Upper lobe of left lung (tissue), 6 donors: ENCODE data around the gene RCCD1. TPM values are rescaled to one million over a fixed set of nuclear protein-coding genes. Genes with fewer than 3 reads are reported as not detected.
"Not testable (repeated sequence)": the region's sequence is repeated elsewhere in the genome, so short reads cannot be mapped to it uniquely, and the experiment has no call there.

Experiments
- ATAC-seq, 2 donors: fragments of 200-7000 bp; cut with Tn5 transposase; one replicate each; pipeline ENCODE4 v1.9.1; 2022; ENCODE audit warnings: mild to moderate bottlenecking in 2 of 2, moderate library complexity in 2 of 2; ENCODE audit not compliant: low FRiP score in 2 of 2
- DNase-seq, 2 donors: peaks; one replicate each; pipeline ENCODE4 v3.0.0-alpha.2; 2019 to 2020
- H3K27ac ChIP-seq, 4 donors: fragments of 200-600 bp; sonication (generic); one replicate each; pipeline ENCODE4 v1.5.1; 2016 to 2019
- H3K27me3 ChIP-seq, 4 donors: fragments of 200-600 bp; sonication (generic); one replicate each; pipeline ENCODE4 v1.5.1; 2017 to 2019
- H3K36me3 ChIP-seq, 4 donors: fragments of 200-600 bp; sonication (generic); one replicate each; pipeline ENCODE4 v1.5.1; 2016 to 2019
- H3K4me1 ChIP-seq, 4 donors: fragments of 200-600 bp; sonication (generic); one replicate each; pipeline ENCODE4 v1.5.1; 2018 to 2019
- H3K4me3 ChIP-seq, 4 donors: fragments of 200-600 bp; sonication (generic); one replicate each; pipeline ENCODE4 v1.5.1; 2017 to 2019; ENCODE audit warnings: mild to moderate bottlenecking in 2 of 4, moderate library complexity in 1 of 4
- H3K9me3 ChIP-seq, 4 donors: fragments of 200-600 bp; sonication (generic); one replicate each; pipeline ENCODE4 v1.5.1; 2018 to 2019
- EP300 ChIP-seq, 4 donors: sonication (generic); formaldehyde crosslinking; IDR thresholded peaks; one replicate each; pipeline ENCODE4 v1.5.1; 2017; ENCODE audit warnings: antibody characterized with exemption in 4 of 4, control low read depth in 2 of 4
- POLR2A ChIP-seq, 4 donors: fragments of 450-650 bp; IDR thresholded peaks; one replicate each; pipeline ENCODE4 v1.5.1; 2016 to 2017; ENCODE audit warnings: antibody characterized with exemption in 4 of 4, mild to moderate bottlenecking in 2 of 4
- POLR2AphosphoS5 ChIP-seq, 2 donors: sonication (generic); formaldehyde crosslinking; IDR thresholded peaks; one replicate each; pipeline ENCODE4 v1.5.1; 2017; ENCODE audit warnings: antibody characterized with exemption in 2 of 2
- WGBS, 2 donors: methylation state at CpG; one replicate each; pipeline ENCODE4 v1.1.5; 2017 to 2018; 5-methylcytosine and 5-hydroxymethylcytosine counted together
- total RNA-seq, 6 donors: library from RNA; depleted of rRNA in 4 of 6; stranded (reverse); fragments of >200 nt in 4 of 6; gene quantifications; one replicate each; pipeline versions ENCODE4 v1.1.0 to v1.2.1, GENCODE V29; 2016 to 2021
- TF ChIP-seq, protein P1 (sequence below), 6 experiments: fragments of 450-650 bp in 4 of 6; fragments of 200-600 bp in 2 of 6; sonication (generic) in 2 of 6; IDR thresholded peaks; one replicate each; pipeline ENCODE4 v1.5.1; 2016 to 2019; ENCODE audit warnings: antibody characterized with exemption in 6 of 6
- donor health status: DM: no; HTN: no; CAD: no; lungs with moderate emphysema.
- donor health status: DM: no; HTN: yes; CAD: no; lungs with severe emphysema.

RCCD1 gene
- total RNA-seq, 6 donors from 2014 or later = 3.8 to 21.0 (median 9.4) TPM

DNA sequence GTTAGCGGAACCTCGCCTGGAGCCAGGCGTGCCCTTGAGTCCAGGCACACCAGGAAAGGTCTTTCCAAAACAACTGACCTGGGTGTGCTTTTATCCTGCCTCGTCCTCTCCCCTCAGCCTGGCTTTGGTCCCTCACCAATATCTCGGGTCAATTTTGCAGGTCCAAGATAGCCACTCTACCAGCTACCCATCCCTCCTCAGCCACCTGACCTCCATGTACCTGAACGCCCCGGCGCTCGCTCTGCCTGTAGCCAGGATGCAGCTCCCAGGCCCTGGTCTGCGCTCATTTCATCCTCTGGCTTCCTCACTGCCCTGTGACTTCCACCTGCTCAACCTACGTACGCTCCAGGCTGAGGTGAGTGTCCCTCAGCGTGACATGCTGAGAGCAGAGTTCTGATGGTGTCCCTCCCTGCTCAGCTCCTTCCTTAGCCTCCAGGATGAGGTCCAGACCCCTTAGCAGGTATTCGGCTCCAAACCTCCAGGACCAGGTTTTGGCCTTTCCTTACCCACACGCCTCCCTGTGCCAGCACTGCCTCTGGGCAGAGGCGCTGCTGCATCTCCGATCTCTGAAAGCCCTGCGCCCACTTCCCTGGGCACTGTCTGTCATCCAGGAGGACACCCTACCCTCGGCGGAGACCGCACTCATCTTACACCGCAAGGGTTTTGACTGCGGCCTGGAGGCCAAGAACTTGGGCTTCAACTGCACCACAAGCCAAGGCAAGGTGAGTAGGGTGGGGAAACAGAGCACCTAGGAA lies 36.5 kb upstream of the RCCD1 start:
- DNase-seq = no peak
- Histone ChIP-seq H3K4me3 (no peak overlapping the region), H3K4me1 (peaks cover 0 to 6% (median 0%) of the 10 kb centered on the region in 4 donors), H3K9me3 (no peaks in the 10 kb centered on the region), H3K27ac (no peak overlapping the region), H3K27me3 (no peaks in the 10 kb centered on the region), H3K36me3 (peaks cover 28 to 85% (median 77%) of the 10 kb centered on the region in 4 donors)
- no peak for TF ChIP-seq EP300 (IDR thresholded peaks at IDR 0.05)
- TF ChIP-seq POLR2A (IDR thresholded peaks at IDR 0.05) = no peak
- no peak for TF ChIP-seq POLR2AphosphoS5 (IDR thresholded peaks at IDR 0.05)
- TF ChIP-seq, protein P1, sequence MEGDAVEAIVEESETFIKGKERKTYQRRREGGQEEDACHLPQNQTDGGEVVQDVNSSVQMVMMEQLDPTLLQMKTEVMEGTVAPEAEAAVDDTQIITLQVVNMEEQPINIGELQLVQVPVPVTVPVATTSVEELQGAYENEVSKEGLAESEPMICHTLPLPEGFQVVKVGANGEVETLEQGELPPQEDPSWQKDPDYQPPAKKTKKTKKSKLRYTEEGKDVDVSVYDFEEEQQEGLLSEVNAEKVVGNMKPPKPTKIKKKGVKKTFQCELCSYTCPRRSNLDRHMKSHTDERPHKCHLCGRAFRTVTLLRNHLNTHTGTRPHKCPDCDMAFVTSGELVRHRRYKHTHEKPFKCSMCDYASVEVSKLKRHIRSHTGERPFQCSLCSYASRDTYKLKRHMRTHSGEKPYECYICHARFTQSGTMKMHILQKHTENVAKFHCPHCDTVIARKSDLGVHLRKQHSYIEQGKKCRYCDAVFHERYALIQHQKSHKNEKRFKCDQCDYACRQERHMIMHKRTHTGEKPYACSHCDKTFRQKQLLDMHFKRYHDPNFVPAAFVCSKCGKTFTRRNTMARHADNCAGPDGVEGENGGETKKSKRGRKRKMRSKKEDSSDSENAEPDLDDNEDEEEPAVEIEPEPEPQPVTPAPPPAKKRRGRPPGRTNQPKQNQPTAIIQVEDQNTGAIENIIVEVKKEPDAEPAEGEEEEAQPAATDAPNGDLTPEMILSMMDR (IDR thresholded peaks at IDR 0.05) = no peak
- ATAC-seq = no peak
- WGBS, 2 donors = 96 to 98% methylated on average over 19 to 23 of the region's 23 CpGs

- WGBS, 2 donors = 93 to 96% methylated on average over 6 of the region's 6 CpGs
- Histone ChIP-seq H3K4me3 (no peak overlapping the region), H3K9me3 (no peaks in the 10 kb centered on the region), H3K36me3 (peaks cover 23 to 79% (median 71%) of the 10 kb centered on the region in 4 donors), H3K27ac (no peak overlapping the region), H3K27me3 (no peaks in the 10 kb centered on the region), H3K4me1 (peaks cover 0 to 6% (median 0%) of the 10 kb centered on the region in 4 donors)
- DNase-seq (no peak), ATAC-seq (no peak)
- TF ChIP-seq EP300 (IDR thresholded peaks at IDR 0.05) (no peak), POLR2AphosphoS5 (IDR thresholded peaks at IDR 0.05) (no peak), POLR2A (IDR thresholded peaks at IDR 0.05) (no peak)
- TF ChIP-seq, protein P1 (IDR thresholded peaks at IDR 0.05) = no peak
Measured at GRCh38 chr15:90918835-90919234, 35.8 kb upstream of the RCCD1 start.

DNA sequence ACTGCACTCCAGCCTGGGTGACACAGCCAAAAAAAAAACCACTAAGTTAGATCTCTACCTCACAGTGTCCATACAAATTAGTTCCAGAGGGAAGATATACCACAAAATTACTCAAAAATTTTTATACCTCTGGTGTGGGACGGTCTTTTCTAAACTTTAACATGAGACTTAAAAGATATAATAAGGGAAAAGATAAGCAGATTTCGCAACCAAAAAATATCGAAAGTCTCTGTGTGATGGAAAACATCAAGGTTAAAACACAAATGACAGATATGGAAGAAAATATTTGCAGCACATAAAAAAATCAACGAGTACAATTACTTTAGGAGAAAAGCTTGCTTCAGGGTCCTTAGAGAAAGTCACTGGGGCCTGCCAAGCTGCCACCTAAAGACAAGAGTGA lies 32.8 kb upstream of the RCCD1 start:
- no peak for ATAC-seq
- H3K4me1 ChIP-seq = no peaks in the 10 kb centered on the region
- no peak overlapping the region for H3K27ac ChIP-seq
- H3K9me3 ChIP-seq = no peaks in the 10 kb centered on the region
- TF ChIP-seq EP300 (IDR thresholded peaks at IDR 0.05) = no peak
- TF ChIP-seq, protein P1 (IDR thresholded peaks at IDR 0.05) = no peak
- no peak for TF ChIP-seq POLR2A (IDR thresholded peaks at IDR 0.05)
- no peak for TF ChIP-seq POLR2AphosphoS5 (IDR thresholded peaks at IDR 0.05)
- H3K36me3 ChIP-seq = peaks cover 23 to 48% (median 43%) of the 10 kb centered on the region in 4 donors
- no peak for DNase-seq
- no peak overlapping the region for H3K4me3 ChIP-seq
- WGBS, 2 donors = 81 to 88% methylated on average over 4 of the region's 4 CpGs
- H3K27me3 ChIP-seq = no peaks in the 10 kb centered on the region

GRCh38 chr15:90922712-90923322 lies 31.9 kb upstream of the RCCD1 start:
- not testable (repeated sequence) for H3K9me3 ChIP-seq, DNase-seq, ATAC-seq, H3K4me3 ChIP-seq, H3K4me1 ChIP-seq, H3K27me3 ChIP-seq, H3K27ac ChIP-seq
- H3K36me3 ChIP-seq = peaks cover 23 to 39% (median 35%) of the 10 kb centered on the region in 4 donors
- WGBS, 2 donors = 90% methylated on average over 7 of the region's 7 CpGs

DNA sequence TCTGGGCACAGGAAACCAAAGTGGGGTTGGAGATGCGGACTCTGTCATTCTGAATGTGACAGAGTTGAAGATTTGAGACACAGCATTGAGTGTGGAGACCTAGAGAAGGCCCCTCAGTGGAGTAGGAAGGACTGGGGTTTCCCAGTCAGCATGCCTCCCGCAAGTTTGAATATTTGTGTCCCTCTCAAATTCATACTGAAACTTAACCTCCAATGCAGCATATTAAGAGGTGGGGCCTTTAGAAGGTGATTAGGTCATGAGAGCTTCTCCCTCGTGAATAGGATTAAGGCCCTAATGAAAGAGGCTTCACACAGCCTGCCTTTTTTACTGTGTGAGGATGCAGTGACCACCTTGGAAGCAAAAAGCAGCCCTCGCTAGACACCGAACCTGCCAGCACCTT lies 30.3 kb upstream of the RCCD1 start:
- H3K27ac ChIP-seq = no peak overlapping the region
- no peak for TF ChIP-seq POLR2A (IDR thresholded peaks at IDR 0.05)
- no peak for TF ChIP-seq POLR2AphosphoS5 (IDR thresholded peaks at IDR 0.05)
- TF ChIP-seq EP300 (IDR thresholded peaks at IDR 0.05) = no peak
- TF ChIP-seq, protein P1 (IDR thresholded peaks at IDR 0.05) = no peak
- H3K4me1 ChIP-seq = peaks cover 3 to 8% (median 6%) of the 10 kb centered on the region in 4 donors
- WGBS, 2 donors = 69 to 81% methylated on average over 5 of the region's 5 CpGs
- H3K36me3 ChIP-seq = peaks cover 15 to 23% (median 19%) of the 10 kb centered on the region in 4 donors
- DNase-seq (no peak), ATAC-seq (no peak)
- no peaks in the 10 kb centered on the region for H3K27me3 ChIP-seq
- H3K9me3 ChIP-seq = no peaks in the 10 kb centered on the region
- H3K4me3 ChIP-seq = no peak overlapping the region

GRCh38 chr15:90926766-90927165 lies 27.9 kb upstream of the RCCD1 start:
- DNase-seq, H3K4me3 ChIP-seq, H3K36me3 ChIP-seq, H3K27me3 ChIP-seq, H3K27ac ChIP-seq, ATAC-seq, H3K9me3 ChIP-seq: not testable (repeated sequence)
- 91 to 96% methylated on average over 10 of the region's 10 CpGs for WGBS, 2 donors
- H3K4me1 ChIP-seq = peaks cover 19 to 28% (median 22%) of the 10 kb centered on the region in 4 donors

DNA sequence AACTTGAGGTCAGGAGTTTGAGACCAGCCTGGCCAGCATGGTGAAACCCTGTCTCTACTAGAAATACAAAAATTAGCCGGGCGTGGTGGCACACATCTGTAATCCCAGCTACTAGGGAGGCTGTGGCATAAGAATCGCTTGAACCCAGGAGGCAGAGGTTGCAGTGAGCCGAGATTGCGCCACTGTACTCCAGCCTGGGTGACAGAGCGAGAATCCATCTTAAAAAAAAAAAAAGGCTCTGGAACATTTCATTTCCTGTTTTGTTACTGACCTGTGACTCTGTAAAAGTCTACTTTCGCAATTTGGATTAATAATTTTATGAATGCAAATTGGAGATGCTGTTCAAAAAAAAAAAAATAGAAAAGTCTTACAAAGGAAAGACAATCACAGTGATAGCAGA lies 26.6 kb upstream of the RCCD1 start:
- H3K27ac ChIP-seq = peak overlapping the region in 2 of 4 donors; percentile 52 to 97
- H3K9me3 ChIP-seq, DNase-seq, ATAC-seq, H3K36me3 ChIP-seq, H3K27me3 ChIP-seq, H3K4me3 ChIP-seq: not testable (repeated sequence)
- peaks cover 27 to 41% (median 29%) of the 10 kb centered on the region in 4 donors for H3K4me1 ChIP-seq
- WGBS, 2 donors = 79 to 85% methylated on average over 7 of the region's 7 CpGs
